HUES6 (cell line): ENCODE data around the gene GSTT2B.
"Not testable (repeated sequence)": the region's sequence is repeated elsewhere in the genome, so short reads cannot be mapped to it uniquely, and the experiment has no call there.

Source experiments
- H3K27ac ChIP-seq: 2 replicates; pipeline ENCODE4 v1.7.0; 2013; ENCODE audit warnings: low read depth, mild to moderate bottlenecking, low read length, inconsistent platforms
- H3K27me3 ChIP-seq: 2 replicates; pipeline ENCODE4 v1.6.1; 2013; ENCODE audit warnings: low read length; ENCODE audit not compliant: control insufficient read depth, insufficient read depth
- H3K36me3 ChIP-seq: 2 replicates; pipeline ENCODE4 v1.6.1; 2013; ENCODE audit warnings: low read length; ENCODE audit not compliant: control insufficient read depth, insufficient read depth
- H3K4me1 ChIP-seq: 2 replicates; pipeline ENCODE4 v1.6.1; 2013; ENCODE audit warnings: low read length; ENCODE audit not compliant: control insufficient read depth, insufficient read depth
- H3K4me3 ChIP-seq: 2 replicates; pipeline ENCODE4 v1.5.1; 2013; ENCODE audit warnings: low read depth, low read length
- H3K9ac ChIP-seq: one replicate; pipeline ENCODE4 v1.6.1; 2013; ENCODE audit warnings: mild to moderate bottlenecking, low read length
- H3K9me3 ChIP-seq: 2 replicates; pipeline ENCODE4 v1.6.1; 2013; ENCODE audit warnings: low read depth, low read length; ENCODE audit not compliant: control insufficient read depth, insufficient read depth

The GSTT2B gene

DNA sequence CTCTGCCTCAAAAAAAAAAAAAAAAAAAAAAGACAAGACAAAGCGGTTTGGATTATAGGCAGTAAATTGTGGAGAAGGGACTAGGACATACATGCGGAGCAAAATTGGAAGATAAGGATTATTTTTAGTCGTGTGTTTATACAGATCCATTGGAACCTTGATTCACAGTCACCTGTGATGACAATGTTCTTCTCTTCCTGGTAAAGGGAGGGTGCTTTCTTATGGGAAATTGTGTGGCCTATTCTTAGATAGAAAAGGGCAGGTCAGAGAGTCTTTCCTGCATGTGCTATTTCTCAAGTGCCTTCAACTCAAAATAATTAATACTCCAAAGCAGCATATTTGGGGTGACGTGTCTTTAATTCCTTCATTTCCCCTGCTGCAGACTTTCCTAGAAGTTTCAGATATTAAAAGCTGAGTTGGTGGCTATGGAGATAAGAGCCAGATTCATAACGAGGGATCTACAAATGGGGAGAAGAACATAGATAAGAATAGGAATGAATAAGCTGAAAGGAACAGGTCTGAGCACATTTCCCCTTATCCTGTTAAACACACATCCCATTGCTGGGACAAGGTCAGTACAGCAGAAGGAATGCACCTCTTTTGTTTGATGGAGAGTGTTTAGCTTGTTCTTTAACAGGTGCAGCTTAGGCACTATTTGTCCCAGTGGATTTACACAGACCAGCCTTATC is 22.5 kb downstream of the GSTT2B start:
- no peaks in the 10 kb centered on the region for H3K36me3 ChIP-seq

DNA sequence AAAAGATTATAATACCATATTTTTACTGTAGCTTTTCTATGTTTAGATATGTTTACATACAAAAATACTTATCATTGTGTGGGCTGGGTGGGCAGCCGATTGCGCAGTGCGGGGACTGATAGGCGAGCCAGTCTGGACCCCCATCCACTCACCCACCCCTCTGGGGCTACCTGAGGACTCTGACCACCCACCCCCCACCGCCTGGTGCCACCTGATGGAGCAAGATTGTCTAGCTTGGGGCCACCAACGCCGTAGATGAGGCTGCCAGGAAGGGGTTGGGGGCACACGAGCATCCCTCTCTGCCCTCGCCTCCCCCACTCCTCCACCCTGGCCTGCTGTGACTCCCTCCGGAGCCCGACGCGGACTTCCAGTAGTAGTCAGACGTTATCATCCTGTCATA is 34.4 kb downstream of the GSTT2B start:
- Histone ChIP-seq H3K4me1 (no peaks in the 10 kb centered on the region), H3K9ac (no peak overlapping the region), H3K27ac (no peak overlapping the region), H3K9me3 (peaks cover 40% of the 10 kb centered on the region), H3K27me3 (no peaks in the 10 kb centered on the region), H3K4me3 (no peak overlapping the region), H3K36me3 (no peaks in the 10 kb centered on the region)

More for the DNA sequence above, 22.5 kb downstream of the GSTT2B start:
- no peak overlapping the region for H3K4me3 ChIP-seq
- no peaks in the 10 kb centered on the region for H3K4me1 ChIP-seq
- no peaks in the 10 kb centered on the region for H3K27me3 ChIP-seq
- no peak overlapping the region for H3K9ac ChIP-seq
- H3K9me3 ChIP-seq: peaks cover 5% of the 10 kb centered on the region; the same call in 1 of the 2 replicates
- no peak overlapping the region for H3K27ac ChIP-seq

DNA sequence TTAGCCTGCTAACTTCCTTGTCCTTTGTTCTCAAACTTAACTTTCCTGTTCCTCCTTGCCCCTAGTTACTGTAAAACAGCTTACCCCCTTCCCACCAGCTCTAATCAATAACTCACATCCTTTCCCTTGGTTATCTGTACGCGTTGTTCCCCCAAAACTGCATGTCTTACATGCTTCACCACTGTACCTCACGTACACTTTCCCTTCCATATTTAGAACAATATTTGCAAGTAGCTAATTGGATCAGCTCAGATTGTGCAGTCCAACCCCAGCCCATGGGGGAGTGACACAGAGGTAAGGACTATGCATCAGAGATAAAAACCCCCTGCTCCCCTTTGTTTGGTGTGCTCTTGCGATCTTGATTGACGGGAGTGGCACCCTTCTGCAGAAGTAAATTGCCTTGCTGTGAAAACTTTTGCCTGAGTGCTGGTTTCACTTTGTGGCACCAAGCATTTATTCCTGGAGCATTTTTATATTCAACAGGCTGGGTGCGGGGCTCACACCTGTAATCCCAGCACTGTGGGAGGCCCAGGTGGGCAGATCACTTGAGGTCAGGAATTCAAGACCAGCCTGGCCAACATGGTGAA is 35.9 kb downstream of the GSTT2B start:
- Histone ChIP-seq H3K9me3 (peaks cover 30% of the 10 kb centered on the region), H3K4me3 (no peak overlapping the region), H3K9ac (no peak overlapping the region), H3K27ac (no peak overlapping the region), H3K27me3 (no peaks in the 10 kb centered on the region), H3K36me3 (no peaks in the 10 kb centered on the region), H3K4me1 (no peaks in the 10 kb centered on the region)

DNA sequence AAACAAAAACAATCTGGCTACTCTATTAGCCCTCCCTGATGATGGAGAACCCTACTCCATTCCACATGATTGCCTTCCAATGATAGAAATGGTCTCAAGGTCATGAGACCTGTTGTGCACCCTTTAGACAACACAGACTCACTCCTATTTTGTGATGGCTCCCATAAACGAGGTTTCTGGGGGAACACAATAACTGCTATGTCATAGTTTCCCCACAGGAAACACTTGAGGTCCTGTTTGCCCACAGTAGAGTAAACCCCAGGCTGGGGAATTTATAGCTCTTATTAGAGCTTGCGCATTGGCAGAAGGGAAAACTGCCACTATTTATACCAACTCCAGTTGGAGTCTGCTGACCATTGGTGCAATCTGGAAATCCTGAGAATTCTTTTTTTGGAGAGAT is 38.1 kb downstream of the GSTT2B start:
- Histone ChIP-seq H3K4me3 (no peak overlapping the region), H3K27me3 (no peaks in the 10 kb centered on the region), H3K9me3 (peaks cover 30% of the 10 kb centered on the region), H3K27ac (no peak overlapping the region), H3K9ac (no peak overlapping the region), H3K4me1 (no peaks in the 10 kb centered on the region), H3K36me3 (no peaks in the 10 kb centered on the region)

DNA sequence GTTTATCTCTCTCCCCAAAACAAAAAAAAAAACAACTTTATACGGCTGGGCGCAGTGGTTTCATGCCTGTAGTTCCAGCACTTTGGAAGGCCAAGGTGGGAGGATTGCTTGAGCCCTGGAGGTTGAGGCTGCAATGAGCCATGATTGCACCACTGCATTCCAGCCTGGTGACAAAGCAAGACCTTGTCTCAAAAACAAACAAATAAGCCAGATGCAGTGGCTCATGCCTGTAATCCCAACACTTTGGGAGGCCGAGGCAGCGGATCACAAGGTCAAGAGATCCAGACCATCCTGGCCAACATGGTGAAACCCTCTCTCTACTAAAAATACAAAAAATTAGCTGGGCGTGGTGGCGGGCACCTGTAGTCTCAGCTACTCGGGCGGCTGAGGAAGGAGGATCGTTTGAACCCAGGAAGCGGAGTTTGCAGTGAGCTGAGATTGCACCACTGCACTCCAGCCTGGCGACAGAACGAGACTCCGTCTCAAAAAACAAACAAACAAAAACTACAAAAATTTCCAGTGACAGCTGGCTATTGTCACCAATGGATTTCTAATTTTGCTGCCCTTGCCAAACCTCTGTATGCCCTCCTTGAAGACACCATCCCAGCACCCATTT is 39.3 kb downstream of the GSTT2B start:
- not testable (repeated sequence) for H3K27ac ChIP-seq, H3K9ac ChIP-seq, H3K27me3 ChIP-seq, H3K4me3 ChIP-seq, H3K4me1 ChIP-seq, H3K36me3 ChIP-seq
- peaks cover 27% of the 10 kb centered on the region for H3K9me3 ChIP-seq

DNA sequence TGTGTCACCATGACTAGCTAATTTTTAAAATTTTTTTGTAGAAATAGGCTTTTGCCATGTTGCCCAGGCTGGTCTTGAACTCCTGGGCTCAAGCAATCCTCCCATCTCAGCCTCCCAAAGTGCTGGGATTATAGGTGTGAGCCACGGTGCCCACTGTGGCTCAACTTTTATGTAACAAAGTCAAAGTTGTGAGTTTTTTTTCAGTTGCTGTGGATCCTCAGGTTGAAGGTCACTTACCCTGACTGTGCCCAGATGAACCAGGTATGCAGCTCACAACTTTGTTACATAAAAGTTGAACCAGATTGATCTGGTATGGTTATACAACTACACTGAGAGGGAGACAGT is 40.8 kb downstream of the GSTT2B start:
- not testable (repeated sequence) for H3K4me1 ChIP-seq, H3K36me3 ChIP-seq, H3K27ac ChIP-seq, H3K4me3 ChIP-seq, H3K27me3 ChIP-seq, H3K9ac ChIP-seq
- H3K9me3 ChIP-seq: peaks cover 17% of the 10 kb centered on the region

DNA sequence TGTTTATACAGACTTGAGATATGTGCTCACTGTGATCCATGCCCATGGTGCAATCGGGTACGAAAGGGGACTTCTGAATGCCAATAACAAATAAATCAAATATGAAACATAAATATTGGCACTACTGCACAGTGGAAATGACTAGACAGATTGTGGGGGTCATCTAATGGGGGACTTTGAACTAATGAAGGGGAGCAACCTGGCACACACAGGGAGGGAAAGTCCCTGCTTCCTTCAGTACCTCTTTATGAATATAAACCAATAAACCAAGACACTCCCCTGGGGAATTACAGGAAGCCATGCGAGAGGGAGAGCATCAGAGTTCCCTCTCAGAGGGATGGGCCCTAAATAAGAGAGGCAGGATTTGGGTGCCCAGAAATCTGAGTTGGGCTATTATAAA is 45.7 kb downstream of the GSTT2B start:
- H3K27ac ChIP-seq: no peak overlapping the region
- no peaks in the 10 kb centered on the region for H3K36me3 ChIP-seq
- no peak overlapping the region for H3K9ac ChIP-seq
- H3K4me3 ChIP-seq: no peak overlapping the region
- peaks cover 9% of the 10 kb centered on the region for H3K4me1 ChIP-seq
- H3K27me3 ChIP-seq: no peaks in the 10 kb centered on the region
- H3K9me3 ChIP-seq: peaks cover 11% of the 10 kb centered on the region

DNA sequence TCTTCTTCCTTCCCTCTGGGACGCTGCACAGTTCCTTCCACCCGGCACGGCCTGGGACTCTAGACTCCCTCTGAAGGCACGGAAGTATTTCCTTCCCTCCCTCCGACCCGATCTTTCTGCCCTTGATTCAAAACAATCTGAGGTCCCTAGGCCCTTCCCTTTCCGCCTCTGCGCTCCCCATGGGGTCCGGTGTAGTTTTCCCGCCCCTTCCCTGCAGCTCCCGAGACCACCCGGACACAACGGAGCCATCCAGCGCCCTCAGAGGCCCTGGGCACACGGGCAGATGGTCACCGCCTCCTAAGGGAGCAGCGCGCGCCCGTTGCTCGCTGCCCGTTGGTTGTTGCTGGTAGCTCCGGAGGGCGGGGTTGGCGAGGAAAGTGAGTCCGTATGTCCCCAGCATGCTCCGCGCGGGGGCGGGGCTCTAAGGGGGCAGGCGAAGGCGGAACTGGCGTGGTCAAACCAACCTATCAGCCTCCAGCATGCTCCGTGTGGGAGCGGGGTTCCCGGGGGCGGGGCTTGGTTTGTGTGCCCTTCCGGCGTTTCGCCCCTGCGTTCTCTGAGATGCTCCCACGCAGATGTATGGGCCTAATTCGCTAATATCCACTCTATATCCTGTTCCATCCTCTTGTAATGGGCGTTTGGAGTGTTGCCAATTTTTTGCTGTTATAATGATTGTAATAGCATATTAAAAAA is 47.2 kb downstream of the GSTT2B start:
- H3K9me3 ChIP-seq: peaks cover 11% of the 10 kb centered on the region
- peak overlapping the region; percentile 67 for H3K4me3 ChIP-seq
- peaks cover 19% of the 10 kb centered on the region for H3K4me1 ChIP-seq
- H3K9ac ChIP-seq: peak overlapping the region; percentile 87
- no peaks in the 10 kb centered on the region for H3K27me3 ChIP-seq
- no peaks in the 10 kb centered on the region for H3K36me3 ChIP-seq
- H3K27ac ChIP-seq: peak overlapping the region; percentile 48; the same call in 1 of the 2 replicates

DNA sequence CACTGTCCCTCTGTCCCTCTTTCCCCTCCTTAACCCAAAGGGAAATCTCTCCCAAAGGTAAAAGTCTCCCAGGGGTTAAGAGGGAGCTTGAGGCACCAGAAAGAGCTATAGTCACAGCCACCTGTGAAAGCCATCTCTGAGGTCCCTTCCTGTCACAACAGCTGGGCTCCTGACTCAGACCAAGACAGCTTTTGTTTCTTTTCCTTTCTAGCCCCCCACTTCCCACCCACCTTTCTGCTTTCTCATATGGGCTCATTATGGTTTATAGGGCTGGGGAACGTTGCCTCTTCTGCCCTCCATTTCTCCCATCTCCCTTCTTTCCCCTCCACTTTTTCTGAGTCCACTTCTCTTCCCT is 47.7 kb downstream of the GSTT2B start:
- H3K27ac ChIP-seq: peak overlapping the region; percentile 48; the same call in 1 of the 2 replicates
- peak overlapping the region; percentile 67 for H3K4me3 ChIP-seq
- H3K4me1 ChIP-seq: peaks cover 24% of the 10 kb centered on the region

DNA sequence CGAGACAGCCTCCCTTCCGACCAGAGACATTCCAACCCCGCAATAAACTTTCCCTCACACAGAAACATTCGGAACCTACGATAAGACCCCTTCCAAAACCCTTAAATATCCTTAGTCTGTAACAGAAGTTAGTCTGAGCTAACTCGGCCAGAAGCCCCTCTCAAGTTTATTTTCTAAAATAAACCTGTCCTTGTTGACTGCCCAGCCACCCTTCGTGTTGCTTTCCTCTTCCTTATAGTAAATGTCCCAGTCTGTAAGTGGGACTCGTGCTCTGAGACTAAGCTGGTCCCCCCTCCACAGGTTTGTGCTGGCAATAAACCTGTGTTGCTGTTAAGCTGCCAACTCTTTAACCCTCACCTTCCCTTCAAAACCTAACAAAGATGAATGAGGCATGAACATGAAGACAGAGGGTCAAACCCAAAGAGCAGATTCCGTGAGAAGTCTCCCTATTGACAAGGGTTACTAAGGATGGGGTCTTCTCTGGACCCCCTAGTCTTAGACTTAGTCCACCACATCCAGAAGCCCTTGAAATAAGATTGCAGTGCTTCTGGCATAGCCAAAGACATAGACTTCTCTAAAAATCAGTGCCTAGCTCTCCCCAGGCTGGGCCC is 48.6 kb downstream of the GSTT2B start:
- H3K9ac ChIP-seq: no peak overlapping the region
- H3K4me1 ChIP-seq: peaks cover 30% of the 10 kb centered on the region
- H3K9me3 ChIP-seq: peaks cover 11% of the 10 kb centered on the region
- no peaks in the 10 kb centered on the region for H3K36me3 ChIP-seq
- H3K4me3 ChIP-seq: no peak overlapping the region
- no peaks in the 10 kb centered on the region for H3K27me3 ChIP-seq
- H3K27ac ChIP-seq: no peak overlapping the region

More for the DNA sequence above, 47.7 kb downstream of the GSTT2B start:
- H3K36me3 ChIP-seq: no peaks in the 10 kb centered on the region
- H3K9me3 ChIP-seq: peaks cover 11% of the 10 kb centered on the region
- H3K27me3 ChIP-seq: no peaks in the 10 kb centered on the region
- H3K9ac ChIP-seq: peak overlapping the region; percentile 87
